AG04449 (cell line): ENCODE results near the gene CCNO.

ENCODE experiments used
- CTCF ChIA-PET: fragments of 350-600 bp; formaldehyde crosslinking; extraction: SDS; loops from one replicate; lab custom pipeline; 2021; ENCODE audit warnings: antibody characterized with exemption; lab: Yijun Ruan, JAX
- POLR2A ChIA-PET: fragments of 400-600, 350-600 bp; formaldehyde crosslinking; extraction: SDS; loops from one replicate; lab custom pipeline; 2020; ENCODE audit warnings: antibody characterized with exemption, inconsistent platforms; lab: Yijun Ruan, JAX
- DNase-seq: peaks from one replicate; pipeline ENCODE4 v3.0.0-alpha.2; 2010; ENCODE audit warnings: low read depth, low spot score
- H3K4me3 ChIP-seq: 2 replicates; pipeline ENCODE4 v1.5.1; 2011; ENCODE audit warnings: low read depth, mild to moderate bottlenecking, control low read depth, low read length
- TF ChIP-seq, protein P1 (sequence below): IDR thresholded peaks from one replicate; pipeline ENCODE4 v1.5.1; 2011; ENCODE audit warnings: mild to moderate bottlenecking, moderate library complexity, low read length, control low read depth, inconsistent platforms; ENCODE audit not compliant: insufficient read depth; ENCODE audit errors: missing control alignments

Gene CCNO

GRCh38 chr5:55219770-55220169, 13.6 kb downstream of the CCNO start:
- CTCF ChIA-PET = interaction anchor here (0.7 to 1.7 kb wide), 2 partner anchors 12 to 14 kb away, joined by 3 to 9 read pairs; no protein-coding TSS in a partner anchor
- TF ChIP-seq, protein P1, sequence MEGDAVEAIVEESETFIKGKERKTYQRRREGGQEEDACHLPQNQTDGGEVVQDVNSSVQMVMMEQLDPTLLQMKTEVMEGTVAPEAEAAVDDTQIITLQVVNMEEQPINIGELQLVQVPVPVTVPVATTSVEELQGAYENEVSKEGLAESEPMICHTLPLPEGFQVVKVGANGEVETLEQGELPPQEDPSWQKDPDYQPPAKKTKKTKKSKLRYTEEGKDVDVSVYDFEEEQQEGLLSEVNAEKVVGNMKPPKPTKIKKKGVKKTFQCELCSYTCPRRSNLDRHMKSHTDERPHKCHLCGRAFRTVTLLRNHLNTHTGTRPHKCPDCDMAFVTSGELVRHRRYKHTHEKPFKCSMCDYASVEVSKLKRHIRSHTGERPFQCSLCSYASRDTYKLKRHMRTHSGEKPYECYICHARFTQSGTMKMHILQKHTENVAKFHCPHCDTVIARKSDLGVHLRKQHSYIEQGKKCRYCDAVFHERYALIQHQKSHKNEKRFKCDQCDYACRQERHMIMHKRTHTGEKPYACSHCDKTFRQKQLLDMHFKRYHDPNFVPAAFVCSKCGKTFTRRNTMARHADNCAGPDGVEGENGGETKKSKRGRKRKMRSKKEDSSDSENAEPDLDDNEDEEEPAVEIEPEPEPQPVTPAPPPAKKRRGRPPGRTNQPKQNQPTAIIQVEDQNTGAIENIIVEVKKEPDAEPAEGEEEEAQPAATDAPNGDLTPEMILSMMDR = no peak

GRCh38 chr5:55218967-55219366, 14.4 kb downstream of the CCNO start:
- H3K4me3 ChIP-seq = no peak overlapping the region
- ChIA-PET POLR2A (no interaction called here), CTCF (no interaction called here)
- DNase-seq = no peak
- TF ChIP-seq, protein P1 = no peak

More at GRCh38 chr5:55219770-55220169, 13.6 kb downstream of the CCNO start:
- POLR2A ChIA-PET = no interaction called here
- no peak for DNase-seq
- H3K4me3 ChIP-seq = no peak overlapping the region

DNA sequence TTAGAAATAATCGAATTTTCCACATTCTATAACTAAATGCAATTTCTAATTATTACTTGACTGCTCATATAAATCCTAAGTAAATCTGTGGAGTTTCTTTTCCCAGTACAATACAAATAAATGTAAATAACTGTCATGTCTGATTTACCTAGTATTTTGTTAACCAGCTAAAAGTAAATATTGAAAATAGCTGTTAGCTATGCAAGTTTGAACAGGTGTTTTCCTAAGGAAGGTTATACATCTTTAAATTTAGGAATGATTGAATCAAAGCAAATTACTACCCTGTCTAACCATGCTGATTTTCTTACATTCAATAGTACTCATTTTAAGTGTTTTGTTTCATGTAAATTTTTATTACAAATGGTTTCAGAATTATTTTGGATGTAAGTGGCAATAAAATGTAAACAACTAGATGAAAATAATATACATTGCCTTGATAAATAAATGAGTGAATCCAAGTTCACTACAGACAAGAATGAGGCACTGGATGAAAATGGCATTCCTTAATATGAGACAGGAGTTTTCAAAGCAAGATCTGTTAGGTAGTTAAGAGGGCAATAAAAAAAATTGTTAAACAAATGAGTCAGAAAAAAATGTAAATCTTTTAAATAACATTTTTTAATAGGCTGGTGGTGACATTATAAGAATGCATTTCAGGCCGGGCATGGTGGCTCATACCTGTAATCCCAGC, 22.1 kb downstream of the CCNO start:
- ChIA-PET POLR2A (no interaction called here), CTCF (no interaction called here)
- no peak for DNase-seq
- TF ChIP-seq, protein P1 = no peak
- H3K4me3 ChIP-seq = no peak overlapping the region

DNA sequence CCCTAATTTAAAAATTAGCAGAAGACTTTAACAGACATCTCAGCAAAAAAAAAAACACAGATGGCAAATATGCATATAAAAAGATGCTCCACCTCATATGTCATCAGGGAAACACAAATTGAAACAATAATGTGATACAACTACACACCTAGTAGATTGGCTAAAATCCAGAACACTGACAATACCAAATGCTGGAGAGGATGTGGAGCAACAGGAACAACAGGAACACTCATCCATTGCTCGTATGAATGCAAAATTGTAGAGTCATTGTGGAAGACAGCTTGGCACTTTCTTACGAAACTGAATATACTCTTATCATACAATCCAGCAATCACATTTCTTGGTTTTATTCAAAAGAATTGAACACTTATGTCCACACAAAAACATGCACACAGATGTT, 28.4 kb downstream of the CCNO start:
- CTCF ChIA-PET = no interaction called here
- H3K4me3 ChIP-seq = no peak overlapping the region
- TF ChIP-seq, protein P1 = no peak
- POLR2A ChIA-PET = no interaction called here
- no peak for DNase-seq

DNA sequence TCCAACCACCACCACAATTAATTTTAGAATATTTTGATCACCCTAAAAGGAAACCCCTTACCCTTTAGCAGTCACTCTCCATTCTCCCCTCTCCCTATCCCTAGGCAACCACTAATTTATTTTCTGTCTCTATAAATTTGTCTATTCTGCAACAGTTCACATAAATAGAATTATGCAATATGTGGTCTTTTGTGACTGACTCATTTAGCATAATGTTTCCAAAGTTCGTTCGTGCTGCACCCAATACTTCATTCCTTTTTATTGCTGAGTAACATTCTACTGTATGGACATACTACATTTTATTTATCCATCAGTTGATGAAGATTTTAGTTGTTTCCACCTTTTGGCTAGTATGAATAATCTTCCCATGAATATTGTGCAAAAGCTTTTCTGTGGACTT, 42.2 kb downstream of the CCNO start:
- ChIA-PET CTCF (interaction anchor here (2.0 kb wide), 1 partner anchor 15 kb away, joined by 4 read pairs; no protein-coding TSS in a partner anchor), POLR2A (no interaction called here)
- TF ChIP-seq, protein P1 = no peak
- no peak for DNase-seq
- H3K4me3 ChIP-seq = no peak overlapping the region

- TF ChIP-seq, protein P1 = no peak
- H3K4me3 ChIP-seq = no peak overlapping the region
- POLR2A ChIA-PET = no interaction called here
- CTCF ChIA-PET = interaction anchor here (0.9 kb wide), 1 partner anchor 117 kb away, joined by 3 read pairs; no protein-coding TSS in a partner anchor
- no peak for DNase-seq
Measured at GRCh38 chr5:55188656-55189540, 44.5 kb downstream of the CCNO start.
